ENCODE data around the gene TUBGCP6.

DNA sequence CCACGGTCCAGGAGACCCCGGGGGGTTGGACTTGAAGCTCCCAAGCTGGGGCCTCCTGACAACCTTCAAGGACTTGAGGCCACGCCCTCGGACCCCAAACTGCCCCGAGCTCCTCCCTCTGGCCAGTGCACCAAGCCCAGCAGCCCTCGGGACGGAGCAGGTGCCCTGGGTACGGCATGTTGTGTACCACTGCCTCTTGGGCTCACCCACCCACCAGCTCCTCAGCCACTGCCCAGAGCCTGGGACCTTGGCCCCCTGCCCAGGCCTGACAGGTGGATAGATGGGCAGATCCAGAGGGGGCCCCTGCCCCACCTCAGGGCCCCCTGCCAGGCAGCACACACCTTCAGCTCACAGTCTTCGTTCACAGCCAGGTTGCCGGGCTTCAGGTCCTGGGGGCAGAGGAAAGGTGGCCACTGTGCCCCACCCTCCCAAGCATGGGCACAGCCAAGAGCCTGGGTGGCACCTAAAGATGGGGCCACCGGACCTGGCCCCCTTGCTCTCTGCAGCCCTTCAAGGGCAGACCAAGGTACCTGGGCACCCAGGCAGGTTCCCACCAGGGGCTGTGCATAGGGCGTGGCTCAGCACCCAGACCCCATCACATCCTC is 11.5 kb upstream of the TUBGCP6 start:
- TF ChIP-seq CTCF (IDR thresholded peaks at IDR 0.05) (no peak), EP300 (IDR thresholded peaks at IDR 0.05) (no peak)
